Measurements from ENCODE around the gene MITF.

The MITF gene

DNA sequence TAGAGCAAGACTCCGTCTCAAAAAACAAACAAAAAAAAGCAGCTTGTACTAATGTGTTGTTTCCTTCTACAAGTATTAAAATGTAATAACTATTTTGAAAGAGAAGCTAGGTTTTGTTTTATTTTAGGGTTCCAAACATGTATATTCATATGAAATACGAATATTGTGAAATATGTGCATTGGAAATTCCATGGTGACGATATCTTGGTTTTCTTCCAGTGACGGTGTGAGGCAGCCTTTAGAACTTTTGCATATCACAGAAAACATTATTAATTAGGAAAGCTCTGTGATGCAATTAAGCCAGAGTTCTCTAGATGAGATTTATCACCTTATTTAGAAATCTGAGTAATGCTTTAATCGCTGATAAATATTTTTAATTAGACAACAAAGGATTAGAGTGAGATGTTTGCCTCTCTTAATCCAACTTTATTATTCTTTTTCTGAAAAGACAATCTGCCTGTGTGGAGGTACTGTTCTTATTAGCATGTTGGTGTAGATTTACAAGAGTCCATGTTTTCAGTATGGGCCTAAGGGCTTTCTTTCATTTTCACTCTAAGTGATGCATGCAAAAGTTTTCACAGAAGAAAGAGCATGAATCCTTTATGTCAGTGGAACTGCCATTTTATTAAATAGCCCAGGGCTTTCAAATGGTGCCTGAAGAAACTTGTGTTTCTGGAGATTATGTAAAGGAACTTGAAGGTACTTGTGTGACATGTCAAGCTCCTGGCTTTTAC, 222.6 kb downstream of the MITF start:
- no peak for DNase-seq (ENCODE audit: low read depth in 2 of 2)

DNA sequence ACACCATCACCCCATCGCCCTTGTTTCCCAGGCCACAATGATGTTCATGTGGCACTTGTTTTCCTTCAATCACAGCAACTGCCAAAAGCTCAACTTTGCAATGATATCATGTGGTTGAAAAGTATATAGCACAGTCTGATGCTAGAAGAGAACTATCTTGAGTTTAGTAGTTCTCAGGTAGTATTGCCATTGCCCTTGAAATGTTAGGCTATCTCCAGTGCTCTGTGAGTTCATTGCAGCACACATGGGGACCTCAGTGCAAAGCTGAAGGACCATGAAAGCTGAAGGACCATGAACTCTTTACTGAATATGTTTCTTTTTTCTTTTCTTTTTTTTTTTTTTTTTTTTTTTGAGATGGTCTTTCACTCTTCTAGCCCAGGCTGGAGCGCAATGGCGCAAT, 224.4 kb downstream of the MITF start:
- DNase-seq (ENCODE audit: low read depth in 2 of 2): no peak

DNA sequence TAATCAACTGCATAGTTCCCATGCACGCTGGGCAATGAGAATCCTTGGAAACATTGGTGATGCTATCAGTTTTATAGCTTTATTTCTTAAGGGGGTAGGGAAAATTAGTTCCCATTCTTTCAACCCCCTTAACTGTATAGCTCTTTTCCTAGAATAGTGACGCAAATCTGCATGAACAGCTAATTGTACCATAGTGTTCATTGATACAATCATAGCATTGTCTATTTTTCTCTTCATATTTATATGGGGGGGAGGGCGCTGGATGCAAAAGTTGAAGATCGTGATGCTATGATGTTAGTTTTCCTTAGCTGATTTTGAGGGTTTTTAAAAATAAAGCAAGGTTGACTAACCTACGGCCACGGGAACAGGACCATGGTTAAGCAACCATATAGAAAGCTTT, 227.9 kb downstream of the MITF start:
- DNase-seq (ENCODE audit: low read depth in 2 of 2): no peak

DNA sequence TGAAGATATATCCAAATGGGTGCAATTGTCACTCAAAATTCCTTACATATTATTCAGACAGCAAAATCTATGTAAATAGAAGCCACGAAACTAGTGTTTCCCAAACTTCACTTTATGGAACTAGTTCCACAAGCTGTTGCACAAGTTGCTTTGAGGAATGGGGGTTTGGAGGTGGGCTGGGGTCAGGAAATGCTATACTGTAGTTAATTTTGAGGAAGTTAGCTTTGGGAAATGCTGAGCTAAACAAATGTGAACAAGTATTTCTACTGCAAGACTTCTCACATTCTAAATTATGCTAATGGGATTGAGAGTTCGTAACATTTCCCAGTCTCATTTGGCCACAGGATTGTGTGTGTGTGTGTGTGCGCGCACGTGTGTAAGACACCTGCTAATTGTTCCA, 231.6 kb downstream of the MITF start:
- no peak for DNase-seq (ENCODE audit: low read depth in 2 of 2)

DNA sequence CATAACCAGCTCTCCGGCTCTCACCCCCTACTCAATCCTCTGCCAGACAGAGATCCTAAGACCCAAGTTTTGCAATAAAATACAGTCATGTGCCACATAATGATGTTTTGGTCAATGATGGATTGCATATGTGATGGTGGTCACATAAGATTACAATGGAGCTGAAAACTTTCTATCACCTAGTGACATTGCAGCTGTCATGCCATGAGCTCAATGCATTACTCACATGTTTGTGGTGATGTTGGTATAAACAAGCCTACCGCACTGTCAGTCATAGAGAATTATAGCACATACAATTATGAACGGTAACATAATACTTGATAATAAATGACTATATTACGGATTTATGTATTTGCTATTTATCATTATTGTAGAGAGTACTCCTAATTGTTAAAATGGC, 233.4 kb downstream of the MITF start:
- no peak for DNase-seq (ENCODE audit: low read depth in 2 of 2)

DNA sequence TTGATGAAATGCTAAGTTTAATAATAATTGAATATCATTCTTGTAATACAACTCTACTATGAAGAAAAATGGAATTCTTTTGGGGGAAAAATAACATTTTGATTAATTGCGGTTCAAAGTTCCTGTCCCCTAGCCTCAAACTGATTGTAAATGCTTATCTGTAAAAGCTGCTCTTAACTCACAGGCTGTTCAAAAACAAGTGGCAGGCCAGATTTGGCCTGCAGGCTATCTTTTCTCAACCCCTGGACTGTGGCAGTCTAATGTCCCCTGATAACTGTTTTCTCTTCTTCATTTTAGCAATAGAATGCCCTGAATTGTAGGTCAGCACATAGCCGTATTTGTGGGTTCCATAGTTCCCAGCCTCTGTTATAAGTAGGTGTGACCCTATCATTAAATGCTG, 236.8 kb downstream of the MITF start:
- DNase-seq (ENCODE audit: low read depth in 2 of 2): no peak

DNA sequence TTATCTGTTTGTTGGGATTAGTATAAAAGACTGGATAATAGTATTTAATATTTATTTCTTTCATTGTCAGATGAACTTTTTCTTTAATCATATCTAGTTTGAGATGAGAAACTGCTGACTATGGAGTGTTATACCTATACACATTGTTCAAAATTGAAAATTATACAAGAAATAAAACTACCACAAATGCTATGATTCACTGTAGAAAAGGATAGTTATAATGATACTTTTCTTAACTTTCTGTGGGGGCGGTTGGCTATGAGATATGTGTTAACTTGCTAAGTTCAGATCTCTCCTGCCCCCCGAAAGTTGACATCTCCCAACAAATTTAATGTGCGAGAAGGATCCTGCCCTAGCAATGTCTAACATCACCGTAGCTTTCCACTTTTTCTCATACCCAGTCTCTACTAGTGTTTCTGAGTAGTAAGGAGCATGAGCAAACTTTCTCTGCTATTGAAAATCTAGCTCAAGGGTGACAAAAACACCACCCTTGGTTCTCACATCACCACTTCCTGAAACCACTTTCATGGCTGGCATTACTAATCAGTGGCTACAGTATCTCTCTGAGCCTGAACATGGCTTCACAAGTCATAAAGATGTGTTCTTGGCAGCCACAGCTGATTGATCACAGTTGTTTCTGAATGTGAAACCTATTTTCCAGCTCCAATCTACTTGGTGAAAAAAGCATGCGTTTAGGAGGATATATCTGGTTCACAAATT, 244.4 kb downstream of the MITF start:
- peak; percentile 1 for DNase-seq (ENCODE audit: low read depth in 2 of 2)

DNA sequence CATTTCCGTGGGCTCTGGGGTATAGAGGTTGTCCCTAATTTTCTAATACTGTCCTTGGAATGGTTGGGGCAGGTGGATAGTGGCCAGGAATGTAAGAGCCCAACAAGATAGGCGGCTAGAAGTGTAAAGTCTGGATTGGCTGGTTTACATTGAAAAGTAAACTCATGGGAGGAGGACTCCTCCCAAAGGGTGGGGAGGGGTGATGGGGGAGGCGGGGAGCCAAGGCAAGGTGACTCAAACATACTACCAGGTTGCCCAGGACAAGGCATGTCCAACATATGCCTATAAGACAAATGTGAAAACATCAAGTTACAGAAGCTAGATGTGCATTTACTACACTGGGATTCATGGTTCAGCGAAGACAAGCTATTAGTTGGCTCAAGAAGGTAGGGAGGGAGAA, 246.0 kb downstream of the MITF start:
- no peak for DNase-seq (ENCODE audit: low read depth in 2 of 2)

DNA sequence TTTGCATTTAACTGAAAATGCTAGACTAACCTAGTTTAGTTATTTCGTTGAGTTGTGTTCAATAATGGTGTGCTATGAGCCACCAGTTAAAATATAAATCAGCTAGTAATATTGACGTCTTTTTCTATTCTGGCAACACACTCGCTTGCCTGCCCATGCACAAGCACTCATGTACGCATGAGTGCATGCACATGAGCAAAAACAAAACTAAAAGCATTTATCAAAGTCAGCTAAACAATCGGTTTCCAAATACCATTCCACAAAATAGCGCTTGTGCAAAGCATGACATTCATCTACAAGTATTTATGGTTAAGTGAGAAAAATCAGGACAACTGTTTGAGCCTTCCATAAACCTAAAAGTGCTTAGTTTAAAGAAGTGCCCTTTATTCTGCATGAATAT, 247.2 kb downstream of the MITF start:
- DNase-seq (ENCODE audit: low read depth in 2 of 2): no peak

DNA sequence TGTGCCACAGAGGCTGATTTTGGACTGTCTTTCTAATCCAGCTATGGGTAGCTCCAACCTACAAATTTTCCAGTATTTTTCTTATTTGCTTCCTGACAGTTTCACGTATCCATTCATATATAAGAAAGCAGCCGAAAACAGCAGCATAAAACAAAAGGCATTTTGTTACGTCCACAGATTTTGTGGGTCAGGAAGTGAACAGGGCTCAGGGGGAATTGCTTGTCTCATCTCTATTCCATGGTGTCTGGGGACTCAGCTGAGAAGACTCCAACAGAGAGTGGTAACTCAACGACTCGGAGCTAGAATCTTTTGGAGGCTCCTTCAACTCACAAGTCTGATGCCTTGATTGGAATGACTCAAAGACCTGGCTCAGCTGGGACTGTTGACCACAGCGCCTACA, 248.6 kb downstream of the MITF start:
- DNase-seq (ENCODE audit: low read depth in 2 of 2): no peak

DNA sequence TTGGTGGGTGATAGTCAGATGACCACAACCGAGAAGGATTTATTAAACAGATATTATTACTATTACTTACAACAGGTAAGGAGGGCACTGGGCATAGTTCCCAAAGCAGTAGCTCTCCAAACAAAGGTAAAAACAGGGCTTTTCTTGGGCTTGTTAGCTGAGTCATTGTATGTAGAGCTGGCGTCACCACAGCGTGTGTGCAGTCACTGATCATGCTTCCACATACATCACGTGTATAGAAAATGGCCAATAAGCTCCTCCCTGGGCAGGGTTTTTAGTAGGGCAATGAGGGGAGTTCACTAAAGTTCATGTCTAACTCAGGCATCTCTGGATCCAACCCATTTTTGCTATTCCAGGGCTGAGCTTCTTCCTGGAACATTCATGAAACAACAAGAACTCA, 254.5 kb downstream of the MITF start:
- DNase-seq (ENCODE audit: low read depth in 2 of 2): no peak

DNA sequence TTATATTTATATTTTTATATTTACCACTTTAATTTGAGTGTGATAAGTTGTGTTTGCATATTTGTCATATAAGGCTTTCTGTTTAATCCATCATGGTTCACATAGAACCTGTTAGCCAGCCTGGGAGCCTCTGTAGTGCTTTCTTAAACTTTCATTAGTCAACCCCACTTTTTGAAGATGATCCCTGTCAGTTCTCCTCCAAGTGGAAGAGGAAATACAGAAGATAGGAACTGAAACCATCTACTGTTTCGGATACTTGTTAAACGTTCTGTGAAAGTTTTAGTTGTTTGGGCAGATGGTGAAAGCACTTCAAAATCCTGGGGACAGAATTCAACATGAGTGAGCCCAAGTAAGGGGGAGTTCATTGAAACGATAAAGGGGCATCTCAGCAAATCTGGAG, 255.7 kb downstream of the MITF start:
- no peak for DNase-seq (ENCODE audit: low read depth in 2 of 2)

DNA sequence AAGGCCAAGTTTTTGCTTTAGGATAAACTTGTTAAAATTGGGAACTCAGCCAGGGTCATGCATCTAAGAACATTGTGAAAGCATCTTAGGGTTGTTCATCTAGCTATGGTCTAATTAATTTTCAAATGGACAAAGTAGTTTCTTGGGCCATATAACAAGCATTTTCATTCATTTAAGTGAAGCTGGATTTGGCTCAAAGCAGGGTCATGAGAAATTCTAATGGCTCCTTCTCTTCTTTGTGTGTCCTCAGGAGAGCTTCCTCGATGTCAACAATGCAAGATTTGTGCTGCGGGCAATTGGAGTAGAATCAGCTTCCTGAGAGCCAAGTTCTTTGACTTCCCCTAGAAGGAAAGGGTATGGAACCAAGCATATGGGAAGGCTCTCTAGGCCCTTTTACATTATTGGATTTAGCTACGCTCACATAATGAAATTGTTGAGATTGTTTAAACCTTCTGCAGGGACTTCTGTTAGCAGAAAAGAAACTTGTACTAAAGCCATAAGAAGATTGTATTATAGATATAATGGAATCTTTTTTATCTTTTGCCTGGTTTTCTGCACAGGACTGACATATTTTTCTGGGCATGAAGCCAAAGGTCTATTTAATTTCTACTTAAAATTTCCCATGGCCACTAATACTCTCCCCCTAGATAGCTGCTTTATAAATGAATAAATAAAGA, 258.5 kb downstream of the MITF start:
- no peak for DNase-seq (ENCODE audit: low read depth in 2 of 2)

DNA sequence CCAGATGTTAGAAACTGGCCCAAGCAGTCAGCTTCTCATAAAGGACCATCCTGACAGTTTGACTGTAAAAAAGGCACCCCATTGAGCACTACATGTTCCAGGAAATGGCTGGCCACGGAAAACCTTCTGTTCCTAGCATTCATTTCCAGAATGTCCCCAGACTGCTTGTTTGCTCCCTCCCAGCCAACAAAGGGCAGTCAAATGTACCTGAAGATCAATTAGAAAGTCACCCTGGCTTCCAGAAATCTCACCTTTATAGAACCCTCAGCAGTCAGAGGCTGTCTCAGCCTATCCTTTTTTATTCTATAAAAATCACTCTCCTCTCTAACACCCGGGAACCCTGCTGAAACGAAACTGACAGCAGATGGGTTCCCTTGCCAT, 259.5 kb downstream of the MITF start:
- DNase-seq (ENCODE audit: low read depth in 2 of 2): no peak

DNA sequence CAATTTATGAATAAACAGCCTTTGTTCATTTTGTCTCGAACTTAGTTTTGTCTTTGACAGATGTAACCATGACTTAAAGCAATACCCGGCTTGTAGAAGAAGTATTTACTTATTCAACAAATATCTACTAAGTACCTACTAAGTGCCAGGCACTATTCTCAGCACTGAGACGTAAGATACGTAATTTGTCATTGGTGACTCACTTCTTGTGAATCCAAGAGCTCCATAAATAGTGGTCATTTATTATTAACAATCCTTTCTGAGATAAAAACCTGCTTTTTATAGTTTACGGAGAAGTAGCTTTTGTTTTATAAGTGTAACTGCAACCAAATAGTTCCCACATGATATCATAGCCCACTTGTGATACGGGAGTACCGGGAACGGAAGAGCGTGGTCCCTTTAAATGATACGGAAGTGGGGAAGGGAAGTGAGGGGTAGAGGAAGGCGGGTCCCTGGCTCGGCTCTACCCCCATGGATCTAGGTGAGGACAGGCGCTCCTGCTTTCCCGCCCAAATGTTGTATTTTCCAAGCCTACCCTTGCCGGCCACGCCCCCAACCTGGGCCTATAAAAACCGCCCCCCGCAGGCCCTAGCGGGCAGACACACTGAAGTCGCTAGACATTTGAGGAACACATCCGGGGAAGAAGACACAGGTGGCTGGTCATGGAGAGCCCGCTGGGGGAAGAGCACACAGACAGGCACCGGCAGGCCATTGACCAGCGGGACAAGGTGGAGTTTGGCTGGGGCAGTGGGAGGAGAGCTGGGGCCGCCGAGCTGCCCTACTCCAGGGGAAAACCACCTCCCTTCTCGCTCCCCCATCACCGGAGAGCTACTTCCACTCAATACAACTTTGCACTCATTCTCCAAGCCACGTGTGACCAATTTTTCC, 260.1 kb downstream of the MITF start, which contains the start of gene SAMMSON:
SAMMSON (plus strand) TSS at position 594 of the 888 bp plus-strand sequence.
- DNase-seq (ENCODE audit: low read depth in 2 of 2): no peak

DNA sequence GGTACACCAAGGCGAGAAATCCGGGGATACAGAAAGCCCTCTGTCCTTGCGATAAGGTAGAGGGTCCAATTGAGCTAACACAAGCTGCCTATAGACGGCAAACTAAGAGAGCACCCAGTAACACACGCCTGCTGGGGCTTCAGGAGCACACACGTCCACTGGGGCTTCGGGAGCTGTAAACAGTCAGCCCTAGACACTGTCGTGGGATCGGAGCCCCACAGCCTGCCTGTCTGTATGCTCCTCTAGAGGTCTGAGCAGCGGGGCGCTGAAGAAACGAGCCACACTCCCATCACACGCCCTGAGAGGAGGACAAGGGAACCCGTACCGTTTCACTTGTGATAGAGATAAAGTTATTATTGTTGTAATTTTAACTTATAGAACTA, 260.8 kb downstream of the MITF start:
- no peak for DNase-seq (ENCODE audit: low read depth in 2 of 2)

DNA sequence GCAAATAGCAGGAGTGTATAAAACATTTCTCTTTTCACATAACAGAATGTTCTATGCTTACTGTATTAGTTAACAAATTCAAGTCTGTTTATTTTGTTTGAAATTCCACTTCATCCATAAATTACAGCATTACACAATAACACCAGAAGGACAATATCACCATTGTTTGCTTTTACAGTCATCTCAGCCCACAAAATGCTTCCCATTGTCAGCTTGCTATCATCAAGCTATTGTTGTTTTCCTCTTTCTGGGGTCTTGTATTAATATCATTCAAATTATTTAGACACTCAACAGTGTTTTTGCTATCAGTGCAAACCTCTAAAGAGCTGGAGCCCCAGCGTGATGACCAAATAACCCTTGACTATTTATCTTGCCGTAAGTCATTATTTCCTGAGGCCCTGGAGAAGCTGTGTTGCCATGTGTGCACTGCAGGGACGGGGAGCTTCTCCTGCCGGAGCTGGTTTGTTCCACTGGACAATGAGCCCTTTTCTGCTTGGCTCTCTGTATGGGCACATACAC, 261.4 kb downstream of the MITF start:
- no peak for DNase-seq (ENCODE audit: low read depth in 2 of 2)

DNA sequence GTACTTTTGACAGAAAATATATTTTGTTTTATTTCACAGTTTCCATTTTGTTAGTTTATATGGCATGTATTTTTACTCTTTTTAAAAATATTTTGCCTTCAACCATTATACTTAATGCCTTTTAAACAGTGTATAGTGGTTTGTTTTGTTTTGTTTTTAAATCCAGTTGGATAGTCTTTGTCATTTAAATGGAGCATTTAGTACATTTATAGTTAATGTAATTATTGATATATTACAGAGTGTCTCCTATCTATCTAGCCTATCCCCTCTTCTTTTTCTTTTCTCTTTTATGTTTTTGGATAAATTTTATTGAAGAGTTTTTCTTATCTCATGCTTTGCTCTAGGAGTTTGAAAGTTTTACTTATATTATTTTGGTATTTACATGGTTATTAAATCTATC, 263.9 kb downstream of the MITF start:
- no peak for DNase-seq (ENCODE audit: low read depth in 2 of 2)

DNA sequence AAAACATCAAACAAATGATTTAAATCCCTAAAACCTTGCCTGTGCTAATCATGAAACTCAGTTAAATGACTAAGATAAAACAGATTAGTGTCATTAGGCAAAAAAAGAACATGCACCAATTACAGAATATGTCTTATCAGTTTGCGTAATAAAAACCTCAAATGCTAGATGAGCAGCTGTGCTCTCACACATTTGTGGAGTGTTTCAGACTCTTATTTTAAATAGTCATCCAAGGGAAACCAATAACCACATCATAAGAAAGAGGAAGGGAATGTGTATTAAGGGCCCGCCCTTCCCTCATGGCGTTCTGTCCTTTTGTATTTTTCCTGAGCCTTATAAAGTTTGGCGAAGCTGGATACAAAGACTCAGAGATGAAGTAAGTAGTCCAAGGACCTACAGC, 266.8 kb downstream of the MITF start:
- no peak for DNase-seq (ENCODE audit: low read depth in 2 of 2)

DNA sequence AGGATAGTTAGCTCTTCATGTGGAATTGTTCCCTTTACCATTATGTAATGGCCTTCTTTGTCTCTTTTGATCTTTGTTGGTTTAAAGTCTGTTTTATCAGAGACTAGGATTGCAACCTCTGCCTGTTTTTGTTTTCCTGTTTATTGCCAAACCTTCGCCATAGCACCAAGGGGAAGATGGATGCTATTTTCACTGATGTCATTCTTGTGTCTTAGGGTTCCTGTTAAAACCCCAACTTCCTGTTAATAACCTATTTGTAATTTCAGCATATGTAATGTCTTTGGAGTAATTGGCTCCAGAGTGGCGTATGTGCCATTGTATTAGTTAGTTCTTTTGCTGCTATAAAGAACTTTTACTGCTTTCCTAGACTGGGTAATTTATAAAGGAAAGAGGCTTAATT, 271.1 kb downstream of the MITF start:
- DNase-seq (ENCODE audit: low read depth in 2 of 2): no peak

DNA sequence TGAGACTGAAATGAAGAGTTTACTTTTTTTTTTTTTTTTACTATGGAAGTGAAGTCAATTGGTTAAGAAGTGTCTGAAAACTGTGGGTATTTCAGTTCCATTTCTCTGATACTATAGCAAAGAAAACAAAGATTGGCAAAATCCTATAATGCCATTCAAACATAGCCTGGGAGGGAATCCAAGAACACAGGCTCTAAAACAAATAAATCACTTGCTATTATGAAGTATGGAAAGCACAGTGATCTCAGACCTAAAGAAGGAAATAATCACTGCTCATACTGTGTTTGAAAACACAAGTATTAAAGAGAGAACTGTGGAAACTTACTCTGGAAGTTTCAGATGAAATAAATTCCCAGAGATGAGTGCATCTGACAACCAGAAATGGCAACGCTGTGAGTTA, 272.3 kb downstream of the MITF start:
- no peak for DNase-seq (ENCODE audit: low read depth in 2 of 2)

Measured in stimulated activated CD8-positive, alpha-beta memory T cell treated with anti-CD3 and anti-CD28 coated beads, Interleukin-15, amount 100 ng/mL, for 48 hours (primary cell).